IMR-90 (cell line): Measurements from ENCODE around the gene NKTR. TPM values are rescaled to one million over a fixed set of nuclear protein-coding genes. Genes with fewer than 3 reads are reported as not detected.

Experiments used
- ATAC-seq: fragments of 200-7000 bp; cut with Tn5 transposase; 2 replicates; pipeline ENCODE4 v1.9.1; 2020; ENCODE audit warnings: low read depth, mild to moderate bottlenecking, moderate library complexity
- BruUV-seq: library from RNA; stranded (reverse); fragments of 400-500 nt; replicated peaks from 2 replicates; lab custom pipeline; 2021; lab: Mats Ljungman, UMichigan
- CTCF ChIA-PET: fragments of 300-600 bp; formaldehyde crosslinking; extraction: SDS; loops from one replicate; lab custom pipeline; 2021; ENCODE audit warnings: antibody characterized with exemption; lab: Yijun Ruan, JAX
- POLR2A ChIA-PET: fragments of 300-600 bp; sonication (Branson Sonifier 250); formaldehyde crosslinking; loops from one replicate; lab custom pipeline; 2022; ENCODE audit warnings: antibody characterized with exemption; ENCODE audit not compliant: unreplicated experiment; lab: Charles Lee
- DNase-seq: peaks from one replicate; pipeline ENCODE4 v3.0.0; 2013
- H2AFZ ChIP-seq: replicated peaks from 2 replicates; pipeline ENCODE3; 2013; ENCODE audit warnings: low read length, mild to moderate bottlenecking; ENCODE audit not compliant: poor library complexity
- H2AK5ac ChIP-seq: 2 replicates; pipeline ENCODE4 v1.6.1; 2013; ENCODE audit warnings: low read depth, low read length, inconsistent platforms
- H2AK9ac ChIP-seq: replicated peaks from 2 replicates; pipeline ENCODE3; 2013; ENCODE audit warnings: mild to moderate bottlenecking, low read depth, low read length, moderate library complexity; ENCODE audit not compliant: poor library complexity
- H2BK120ac ChIP-seq: 2 replicates; pipeline ENCODE4 v1.6.1; 2013; ENCODE audit warnings: low read depth, low read length, inconsistent platforms
- H2BK15ac ChIP-seq: 3 replicates; pipeline ENCODE4 v1.6.1; 2013; ENCODE audit warnings: low read depth, low read length, inconsistent platforms
- H2BK20ac ChIP-seq: 2 replicates; pipeline ENCODE4 v1.6.1; 2013; ENCODE audit warnings: low read depth, mild to moderate bottlenecking, inconsistent platforms, low read length, moderate library complexity
- H2BK5ac ChIP-seq: 2 replicates; pipeline ENCODE4 v1.6.1; 2013; ENCODE audit warnings: mild to moderate bottlenecking, low read depth, low read length, inconsistent platforms; ENCODE audit not compliant: poor library complexity, severe bottlenecking
- H3K14ac ChIP-seq: replicated peaks from 2 replicates; pipeline ENCODE4 v1.6.1; 2013; ENCODE audit warnings: low read depth, low read length, inconsistent platforms
- H3K18ac ChIP-seq: 2 replicates; pipeline ENCODE4 v1.6.1; 2013; ENCODE audit warnings: low read depth, low read length, control low read depth
- H3K23ac ChIP-seq: 2 replicates; pipeline ENCODE4 v1.6.1; 2013; ENCODE audit warnings: low read depth, low read length, inconsistent platforms
- H3K27ac ChIP-seq: 2 replicates; pipeline ENCODE4 v1.5.1; 2013; ENCODE audit warnings: mild to moderate bottlenecking, control low read depth, low read length; ENCODE audit not compliant: insufficient read depth
- H3K27me3 ChIP-seq: 2 replicates; pipeline ENCODE4 v1.6.1; 2013; ENCODE audit warnings: low read length; ENCODE audit not compliant: control insufficient read depth, insufficient read depth
- H3K36me3 ChIP-seq: 2 replicates; pipeline ENCODE4 v1.6.1; 2013; ENCODE audit warnings: low read length, mixed read lengths; ENCODE audit not compliant: control insufficient read depth, insufficient read depth
- H3K4ac ChIP-seq: 2 replicates; pipeline ENCODE4 v1.6.1; 2013; ENCODE audit warnings: low read depth, low read length, inconsistent platforms
- H3K4me1 ChIP-seq: 2 replicates; pipeline ENCODE4 v1.6.1; 2013; ENCODE audit warnings: low read length, mixed read lengths; ENCODE audit not compliant: control insufficient read depth, insufficient read depth
- H3K4me2 ChIP-seq: 2 replicates; pipeline ENCODE4 v1.6.1; 2013; ENCODE audit warnings: low read depth, mild to moderate bottlenecking, control low read depth, low read length, moderate library complexity
- H3K4me3 ChIP-seq: 2 replicates; pipeline ENCODE4 v1.5.1; 2013; ENCODE audit warnings: low read depth, mild to moderate bottlenecking, control low read depth, low read length, moderate library complexity; ENCODE audit not compliant: insufficient read depth
- H3K56ac ChIP-seq: 2 replicates; pipeline ENCODE4 v1.6.1; 2013; ENCODE audit warnings: low read length, inconsistent platforms; ENCODE audit not compliant: insufficient read depth; ENCODE audit errors: extremely low read depth
- H3K79me1 ChIP-seq, 2 experiments: 2 replicates each; pipeline ENCODE4 v1.6.1; 2013; ENCODE audit warnings: low read length in 2 of 2, inconsistent platforms in 1 of 2, low read depth in 1 of 2
- H3K9ac ChIP-seq: 2 replicates; pipeline ENCODE4 v1.6.1; 2013; ENCODE audit warnings: low read depth, low read length, control low read depth
- H3K9me1 ChIP-seq: 2 replicates; pipeline ENCODE4 v1.6.1; 2013; ENCODE audit warnings: low read length, inconsistent platforms; ENCODE audit not compliant: insufficient read depth
- H3K9me3 ChIP-seq: 2 replicates; pipeline ENCODE4 v1.6.1; 2013; ENCODE audit warnings: low read length; ENCODE audit not compliant: control insufficient read depth, insufficient read depth
- H4K20me1 ChIP-seq: 2 replicates; pipeline ENCODE4 v1.6.1; 2013; ENCODE audit warnings: low read length, inconsistent platforms; ENCODE audit not compliant: insufficient read depth
- H4K5ac ChIP-seq: 2 replicates; pipeline ENCODE4 v1.6.1; 2013; ENCODE audit warnings: mild to moderate bottlenecking, low read depth, low read length, control low read depth
- H4K8ac ChIP-seq, 2 experiments: 2 replicates each; pipeline ENCODE4 v1.6.1; 2013; ENCODE audit warnings: low read depth in 2 of 2, low read length in 2 of 2, control low read depth in 1 of 2, inconsistent platforms in 1 of 2
- H4K91ac ChIP-seq: 2 replicates; pipeline ENCODE4 v1.6.1; 2013; ENCODE audit warnings: low read depth, low read length, inconsistent platforms; ENCODE audit not compliant: insufficient read depth
- CHD1 ChIP-seq: IDR thresholded peaks from 2 replicates; pipeline ENCODE4 v1.6.1; 2012; ENCODE audit warnings: low read depth, low read length, improper control_type of control experiment
- CTCF ChIP-seq: conservative IDR thresholded peaks from 2 replicates; pipeline ENCODE4 v1.5.1; 2012; ENCODE audit warnings: mild to moderate bottlenecking, low read depth, low read length, improper control_type of control experiment
- MAZ ChIP-seq: IDR thresholded peaks from 2 replicates; pipeline ENCODE4 v1.6.1; 2012; ENCODE audit warnings: low read depth, mild to moderate bottlenecking, low read length, improper control_type of control experiment, moderate library complexity, borderline replicate concordance
- NFE2L2 ChIP-seq: fragments of 150-350 bp; IDR thresholded peaks from 2 replicates; pipeline ENCODE4 v1.6.1; 2016; ENCODE audit warnings: low read depth, mild to moderate bottlenecking, low read length
- SMC3 ChIP-seq: fragments of 150-350 bp; IDR thresholded peaks from 2 replicates; pipeline ENCODE4 v1.6.1; 2016; ENCODE audit warnings: low read depth, mild to moderate bottlenecking, antibody characterized with exemption, low read length, moderate library complexity
- USF2 ChIP-seq: fragments of 150-350 bp; IDR thresholded peaks from 2 replicates; pipeline ENCODE4 v1.6.1; 2017; ENCODE audit warnings: mild to moderate bottlenecking, antibody characterized with exemption, low read length, low read depth
- WGBS, 2 experiments: methylation state at CpG; one replicate each; pipeline versions ENCODE4 v1.1.5 to v1.1.7; 2013; ENCODE audit warnings: missing lambda C conversion rate in 2 of 2; ENCODE audit not compliant: insufficient read length in 1 of 2; ENCODE audit errors: extremely low coverage in 2 of 2; 5-methylcytosine and 5-hydroxymethylcytosine counted together
- dilution Hi-C: fragments of 300-500 bp; cut with HindIII; formaldehyde crosslinking; loops from one replicate; pipeline ENCODE4 v1.14.3; 2018; ENCODE audit warnings: low sequenced_read_pairs; ENCODE audit not compliant: unreplicated experiment
- in situ Hi-C: fragments of 300-500 bp; cut with MboI; formaldehyde crosslinking; loops from 3 replicates; pipeline ENCODE4 v1.14.3; 2019; ENCODE audit warnings: low sequenced_read_pairs, inconsistent platforms, mixed read lengths
- intact Hi-C: fragments of 100-400 bp; cut with micrococcal nuclease; formaldehyde crosslinking; loops from 2 replicates; pipeline ENCODE4 v1.10.0; 2022
- polyA plus RNA-seq, 3 experiments: library from polyadenylated mRNA; depleted of rRNA; stranded (reverse); fragments of >200 nt; gene quantifications; 2 replicates each; pipeline ENCODE4 v1.2.3, GENCODE V29; 2012; ENCODE audit warnings: low replicate concordance in 1 of 3
- total RNA-seq: library from RNA; depleted of rRNA; stranded (reverse); fragments of >200 nt; gene quantifications from 2 replicates; pipeline ENCODE4 v1.2.3, GENCODE V29; 2012

Gene NKTR
- total and polyA plus RNA-seq, 2 of the 4 experiments (the other 2 are of a cell fraction), result 24.0 to 30.7 TPM

- BruUV-seq, result no TSS peak
- dilution Hi-C loops, result no loop called here
- no peak for ATAC-seq
These were observed 92.4 kb downstream of the NKTR start for GRCh38 chr3:42692667-42693529.

More at GRCh38 chr3:42692667-42693529, 92.4 kb downstream of the NKTR start:
- Histone ChIP-seq H3K4me3 (no peak overlapping the region), H2AK5ac (no peak overlapping the region), H3K4ac (no peak overlapping the region), H4K5ac (no peak overlapping the region), H2BK15ac (no peak overlapping the region), H4K91ac (no peak overlapping the region), H3K27me3 (peaks cover 79% of the 10 kb centered on the region), H4K8ac (no peak overlapping the region), H3K14ac (no peak overlapping the region), H2BK20ac (no peak overlapping the region), H4K20me1 (no peaks in the 10 kb centered on the region), H2AK9ac (no peak overlapping the region), H3K4me1 (no peaks in the 10 kb centered on the region), H3K79me1 (no peaks in the 10 kb centered on the region), H3K36me3 (no peaks in the 10 kb centered on the region), H2BK5ac (no peak overlapping the region), H3K23ac (no peak overlapping the region), H2AFZ (no peak overlapping the region), H3K9me3 (no peaks in the 10 kb centered on the region), H3K9me1 (no peaks in the 10 kb centered on the region), H3K4me2 (no peak overlapping the region), H2BK120ac (no peak overlapping the region), H3K27ac (no peak overlapping the region), H3K56ac (no peak overlapping the region), H3K9ac (no peak overlapping the region), H3K18ac (no peak overlapping the region)
- TF ChIP-seq CTCF, result no peak
- TF ChIP-seq USF2, result no peak
- TF ChIP-seq NFE2L2, result no peak
- TF ChIP-seq CHD1, result no peak
- no peak for TF ChIP-seq SMC3
- TF ChIP-seq MAZ, result no peak
- no CpG with 5 or more reads among the region's 17 CpGs for WGBS, 2 experiments
- intact Hi-C loops (no loop called here), in situ Hi-C loops (no loop called here)
- ChIA-PET POLR2A (no interaction called here), CTCF (no interaction called here)
- no peak for DNase-seq
